ENCODE measurements around the gene BID. TPM values are rescaled to one million over a fixed set of nuclear protein-coding genes. Genes with fewer than 3 reads are reported as not detected.
A peak's percentile ranks its signal among the peaks of the same experiment; 100 is the strongest.

Gene BID
- total RNA-seq, 6 experiments from 2014 or later = 48.7 to 61.0 (median 50.6) TPM

DNA sequence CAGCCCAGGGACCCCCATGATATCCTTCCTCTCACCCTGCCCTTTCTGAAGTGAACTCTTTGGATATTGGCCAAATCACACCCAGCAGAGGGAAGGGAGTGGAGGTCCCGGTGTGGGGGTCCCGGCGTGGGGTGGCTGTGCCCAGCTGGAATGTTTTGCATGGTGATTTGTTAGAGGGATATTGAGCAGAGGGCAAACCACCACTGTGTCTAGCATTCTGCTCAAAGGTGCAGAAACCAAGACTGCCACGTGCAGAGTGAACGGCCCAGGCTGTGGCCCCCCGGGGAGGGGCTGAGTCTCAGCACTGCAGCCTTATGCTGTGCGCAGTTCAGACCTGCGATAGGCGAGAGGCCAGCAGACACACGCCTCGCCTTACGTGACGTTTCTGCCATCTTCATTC, 7.9 kb upstream of the BID start:
- Mint-ChIP-seq H3K36me3 (ENCODE audit: low read depth) (no peaks in the 10 kb centered on the region), H3K27ac (no peak overlapping the region), H3K4me3 (no peak overlapping the region), H3K4me1 (ENCODE audit: low read depth) (peaks cover 6% of the 10 kb centered on the region), H3K9me3 (no peaks in the 10 kb centered on the region), H3K27me3 (ENCODE audit: insufficient read depth) (peaks cover 14% of the 10 kb centered on the region)
- TF ChIP-seq, protein P1, sequence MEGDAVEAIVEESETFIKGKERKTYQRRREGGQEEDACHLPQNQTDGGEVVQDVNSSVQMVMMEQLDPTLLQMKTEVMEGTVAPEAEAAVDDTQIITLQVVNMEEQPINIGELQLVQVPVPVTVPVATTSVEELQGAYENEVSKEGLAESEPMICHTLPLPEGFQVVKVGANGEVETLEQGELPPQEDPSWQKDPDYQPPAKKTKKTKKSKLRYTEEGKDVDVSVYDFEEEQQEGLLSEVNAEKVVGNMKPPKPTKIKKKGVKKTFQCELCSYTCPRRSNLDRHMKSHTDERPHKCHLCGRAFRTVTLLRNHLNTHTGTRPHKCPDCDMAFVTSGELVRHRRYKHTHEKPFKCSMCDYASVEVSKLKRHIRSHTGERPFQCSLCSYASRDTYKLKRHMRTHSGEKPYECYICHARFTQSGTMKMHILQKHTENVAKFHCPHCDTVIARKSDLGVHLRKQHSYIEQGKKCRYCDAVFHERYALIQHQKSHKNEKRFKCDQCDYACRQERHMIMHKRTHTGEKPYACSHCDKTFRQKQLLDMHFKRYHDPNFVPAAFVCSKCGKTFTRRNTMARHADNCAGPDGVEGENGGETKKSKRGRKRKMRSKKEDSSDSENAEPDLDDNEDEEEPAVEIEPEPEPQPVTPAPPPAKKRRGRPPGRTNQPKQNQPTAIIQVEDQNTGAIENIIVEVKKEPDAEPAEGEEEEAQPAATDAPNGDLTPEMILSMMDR (IDR thresholded peaks at IDR 0.05) = no peak
- no peak for DNase-seq

DNA sequence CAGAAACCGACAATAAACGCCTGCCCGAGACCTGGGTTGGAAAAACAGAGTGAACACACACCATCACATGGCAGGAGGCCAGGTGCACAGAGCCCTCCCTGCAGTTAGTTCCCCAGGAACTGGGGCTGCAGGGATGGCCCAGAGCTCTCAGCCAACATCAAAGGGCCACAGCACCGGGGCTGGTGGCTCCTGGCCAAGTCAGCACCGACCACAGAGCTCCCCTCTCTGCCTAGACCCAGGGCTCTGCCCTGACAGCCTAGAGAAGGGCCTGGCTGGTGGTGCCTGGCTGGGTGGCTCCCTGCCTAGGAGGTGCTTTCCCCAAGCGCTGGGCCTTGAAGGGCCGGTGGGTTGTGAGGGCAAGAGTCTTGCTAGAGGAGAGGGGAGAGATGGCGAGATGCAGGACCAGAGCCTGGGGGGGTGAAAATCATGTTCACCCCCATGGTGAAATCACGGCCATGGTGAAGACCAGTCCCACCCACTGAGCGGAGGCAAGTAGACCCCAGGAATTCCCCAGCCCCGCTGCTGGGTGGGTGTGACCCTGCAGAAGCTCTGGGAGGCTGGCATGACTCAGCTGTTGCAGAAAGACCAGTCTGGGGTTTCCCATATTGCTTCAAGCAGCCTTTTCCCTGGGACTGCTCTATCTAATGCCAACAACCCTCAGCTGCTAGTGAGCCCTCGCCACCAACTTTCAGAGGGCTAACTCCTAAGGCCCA, 7.2 kb upstream of the BID start:
- peaks cover 6% of the 10 kb centered on the region for H3K4me1 Mint-ChIP-seq (ENCODE audit: low read depth)
- DNase-seq = peak; percentile 34
- H3K36me3 Mint-ChIP-seq (ENCODE audit: low read depth) = no peaks in the 10 kb centered on the region
- H3K27me3 Mint-ChIP-seq (ENCODE audit: insufficient read depth) = peaks cover 14% of the 10 kb centered on the region
- H3K9me3 Mint-ChIP-seq = no peaks in the 10 kb centered on the region
- H3K27ac Mint-ChIP-seq = no peak overlapping the region
- TF ChIP-seq, protein P1 (IDR thresholded peaks at IDR 0.05) = no peak
- no peak overlapping the region for H3K4me3 Mint-ChIP-seq

DNA sequence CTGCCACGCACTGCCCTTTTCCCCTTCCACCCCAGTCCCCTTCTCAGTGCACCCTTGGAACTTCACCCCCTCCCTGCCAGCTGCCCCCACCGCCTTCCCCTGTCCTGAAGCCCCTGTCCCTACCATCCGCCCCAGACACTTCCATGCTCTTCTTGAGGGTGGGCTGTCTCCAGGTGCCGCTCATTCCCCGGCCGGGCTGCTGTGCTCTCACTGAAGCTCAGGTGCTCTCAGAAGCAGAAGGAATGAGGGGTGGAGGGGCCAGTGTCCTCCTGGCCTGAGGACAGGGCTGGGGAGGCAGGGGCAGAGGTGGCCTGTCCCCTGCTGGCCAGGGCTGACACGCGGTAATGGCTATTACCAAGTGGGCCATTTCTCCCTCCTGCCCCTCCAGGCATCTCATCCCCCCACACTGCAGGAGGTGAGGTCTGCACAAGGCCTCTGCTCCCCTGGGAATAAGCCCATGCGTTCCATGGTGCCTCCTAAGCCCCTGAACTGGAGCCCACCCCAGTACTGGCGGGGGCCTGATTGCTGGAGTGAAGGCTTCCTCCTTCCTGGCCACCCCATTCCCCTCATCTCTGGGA, 6.6 kb upstream of the BID start:
- peaks cover 6% of the 10 kb centered on the region for H3K4me1 Mint-ChIP-seq (ENCODE audit: low read depth)

DNA sequence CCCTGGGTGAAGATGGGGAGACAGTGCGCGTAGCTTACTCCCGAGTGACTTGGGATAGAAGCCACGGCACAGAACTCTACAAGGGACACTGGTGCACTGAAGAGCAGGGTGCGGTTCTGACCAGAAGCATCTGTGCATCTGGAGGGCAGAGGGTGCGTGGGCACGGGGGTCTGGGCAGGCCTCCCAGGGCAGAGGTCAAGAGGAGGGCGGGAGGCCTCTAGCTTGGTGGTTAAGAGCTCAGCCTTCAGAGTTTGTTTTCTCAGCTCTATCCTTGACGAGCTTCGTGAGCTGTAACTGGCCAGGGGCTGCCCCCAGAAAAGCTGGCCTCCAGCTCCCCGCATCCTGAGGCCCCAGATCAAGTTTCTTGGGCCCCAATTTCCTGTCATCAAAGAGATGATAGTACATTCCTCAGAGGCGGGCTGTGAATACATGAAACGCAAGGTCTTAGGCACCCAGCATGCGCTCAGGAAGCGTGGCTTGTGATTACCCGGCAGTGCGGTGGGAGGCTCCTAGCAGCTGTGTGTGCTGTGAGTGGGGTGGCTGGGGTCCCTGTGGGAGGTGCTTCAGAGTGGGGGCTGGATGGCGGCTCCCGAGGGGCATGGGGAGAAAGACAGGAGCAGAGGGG, 6.0 kb upstream of the BID start:
- no peak for DNase-seq
- Mint-ChIP-seq H3K27ac (no peak overlapping the region), H3K9me3 (no peaks in the 10 kb centered on the region), H3K27me3 (ENCODE audit: insufficient read depth) (peaks cover 14% of the 10 kb centered on the region), H3K36me3 (ENCODE audit: low read depth) (no peaks in the 10 kb centered on the region), H3K4me1 (ENCODE audit: low read depth) (peaks cover 6% of the 10 kb centered on the region), H3K4me3 (no peak overlapping the region)
- TF ChIP-seq, protein P1 (IDR thresholded peaks at IDR 0.05) = no peak

More for the DNA sequence above, 6.6 kb upstream of the BID start:
- no peak overlapping the region for H3K27ac Mint-ChIP-seq
- H3K4me3 Mint-ChIP-seq = no peak overlapping the region
- TF ChIP-seq, protein P1 (IDR thresholded peaks at IDR 0.05) = peak; percentile 22; the same call in 1 of the 2 replicates
- peaks cover 14% of the 10 kb centered on the region for H3K27me3 Mint-ChIP-seq (ENCODE audit: insufficient read depth)
- no peak for DNase-seq
- no peaks in the 10 kb centered on the region for H3K36me3 Mint-ChIP-seq (ENCODE audit: low read depth)
- H3K9me3 Mint-ChIP-seq = no peaks in the 10 kb centered on the region

DNA sequence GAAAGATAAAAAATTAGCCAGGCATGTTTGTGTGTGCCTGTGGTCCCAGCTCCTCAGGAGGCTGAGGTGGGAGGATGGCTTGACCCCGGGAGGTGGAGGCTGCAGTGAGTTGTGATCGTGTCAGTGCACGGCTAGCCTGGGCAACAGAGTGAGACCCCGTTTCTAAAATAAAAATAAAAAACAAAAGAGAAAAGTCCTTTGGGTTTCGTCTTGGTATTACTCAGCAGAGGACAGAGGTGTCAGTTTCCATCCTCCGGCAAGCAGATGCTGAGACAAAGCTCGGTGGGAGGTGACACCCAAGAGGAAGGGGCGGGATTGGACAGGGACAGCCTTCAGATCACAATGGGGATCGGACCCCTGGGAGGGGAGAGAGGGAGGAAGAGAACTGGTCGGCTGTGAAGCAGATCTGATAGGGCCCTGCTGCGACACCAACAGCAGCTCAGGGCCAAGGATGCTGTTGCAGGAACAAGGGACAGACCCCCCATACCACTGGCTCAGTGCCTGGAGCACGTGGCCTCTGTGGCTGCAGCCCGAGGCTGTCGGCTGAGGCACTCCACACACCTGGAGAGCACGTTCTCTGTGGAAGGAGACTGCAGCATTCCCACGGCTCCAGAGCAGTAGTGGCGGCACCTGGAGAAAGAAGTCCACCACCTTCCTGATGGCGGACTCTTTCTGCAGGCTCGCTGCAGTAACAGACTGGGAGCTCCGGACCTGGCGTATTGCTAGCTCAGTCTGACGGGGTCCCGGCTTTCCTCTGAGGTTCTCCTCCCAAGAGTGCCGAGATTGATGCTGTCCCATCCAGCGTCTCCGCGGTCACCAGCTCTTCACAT, 5.2 kb upstream of the BID start:
- H3K4me3 Mint-ChIP-seq = no peak overlapping the region
- H3K4me1 Mint-ChIP-seq (ENCODE audit: low read depth) = peaks cover 6% of the 10 kb centered on the region

More for the DNA sequence above, 5.2 kb upstream of the BID start:
- TF ChIP-seq, protein P1 (IDR thresholded peaks at IDR 0.05) = no peak
- H3K27ac Mint-ChIP-seq = no peak overlapping the region
- H3K36me3 Mint-ChIP-seq (ENCODE audit: low read depth) = no peaks in the 10 kb centered on the region
- H3K9me3 Mint-ChIP-seq = no peaks in the 10 kb centered on the region
- no peak for DNase-seq
- peaks cover 14% of the 10 kb centered on the region for H3K27me3 Mint-ChIP-seq (ENCODE audit: insufficient read depth)

Measured in HFFc6 (cell line).